Kidney capillary endothelial cell (primary cell): ENCODE results near the gene ARHGAP10.

Source experiments
- DNase-seq: peaks from one replicate; pipeline ENCODE4 v3.0.0-alpha.2; 2018; ENCODE audit warnings: low spot score

The ARHGAP10 gene

GRCh38 chr4:147828331-147828905, 96.5 kb downstream of the ARHGAP10 start:
- DNase-seq: no peak

- DNase-seq: no peak
Measured at GRCh38 chr4:147829401-147830101, 97.7 kb downstream of the ARHGAP10 start.

DNA sequence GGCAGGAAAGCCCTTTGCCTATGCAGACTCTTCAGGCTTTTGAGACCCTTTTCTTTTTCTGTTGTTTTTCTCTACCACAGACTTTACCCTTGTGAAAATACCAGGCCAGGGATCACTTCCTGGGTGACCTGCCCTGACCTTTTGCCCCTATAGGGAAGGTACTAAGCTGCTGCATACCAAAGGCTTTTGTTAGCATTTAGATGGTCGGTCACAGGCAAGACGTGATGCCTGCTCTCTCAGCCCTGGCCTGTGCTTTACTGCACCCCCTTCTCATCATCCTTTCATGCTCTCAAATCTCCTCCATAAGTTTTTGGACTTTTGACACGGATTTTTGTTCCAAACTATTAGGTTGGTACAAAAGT, 98.2 kb downstream of the ARHGAP10 start:
- no peak for DNase-seq

DNA sequence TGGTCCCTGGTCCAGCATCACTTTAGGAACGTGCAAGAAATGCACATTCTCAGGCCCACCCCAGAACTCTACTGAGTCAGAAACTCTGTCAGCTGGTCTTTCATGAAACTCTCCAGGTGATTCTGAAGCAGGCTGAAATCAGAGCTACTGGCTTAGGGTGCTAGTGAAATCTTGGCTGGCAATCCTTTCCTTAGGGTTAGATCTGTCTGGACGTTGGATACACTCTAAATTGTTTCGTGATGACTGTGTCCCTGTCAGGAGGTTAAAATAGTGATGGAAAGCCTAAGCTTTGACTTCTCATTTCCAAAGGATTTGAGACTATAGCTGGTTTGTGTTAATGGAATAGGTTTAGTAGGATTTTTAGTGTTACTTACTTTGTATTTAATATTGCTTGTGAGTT, 99.1 kb downstream of the ARHGAP10 start:
- DNase-seq: peak; percentile 60

GRCh38 chr4:147831551-147832171, 99.8 kb downstream of the ARHGAP10 start:
- DNase-seq: peak; percentile 94

DNA sequence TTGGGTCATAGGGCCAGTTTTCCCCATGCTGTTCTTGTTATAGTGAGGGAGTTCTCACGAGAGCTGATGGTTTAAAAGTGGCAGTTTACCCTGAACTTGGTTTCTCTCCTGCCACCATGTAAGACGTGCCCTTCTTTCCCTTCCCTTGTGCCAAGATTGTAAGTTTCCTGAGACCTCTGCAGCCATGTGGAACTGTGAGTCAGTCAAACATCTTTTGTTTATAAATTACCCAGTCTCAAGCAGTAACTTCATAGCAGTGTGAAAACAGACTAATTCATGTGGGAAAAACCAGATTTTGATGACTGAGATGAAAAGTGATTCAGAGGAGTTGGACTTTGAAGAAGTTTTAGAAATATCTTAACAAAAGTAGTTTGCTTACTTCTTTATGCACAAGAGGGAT, 101.4 kb downstream of the ARHGAP10 start:
- DNase-seq: no peak

DNA sequence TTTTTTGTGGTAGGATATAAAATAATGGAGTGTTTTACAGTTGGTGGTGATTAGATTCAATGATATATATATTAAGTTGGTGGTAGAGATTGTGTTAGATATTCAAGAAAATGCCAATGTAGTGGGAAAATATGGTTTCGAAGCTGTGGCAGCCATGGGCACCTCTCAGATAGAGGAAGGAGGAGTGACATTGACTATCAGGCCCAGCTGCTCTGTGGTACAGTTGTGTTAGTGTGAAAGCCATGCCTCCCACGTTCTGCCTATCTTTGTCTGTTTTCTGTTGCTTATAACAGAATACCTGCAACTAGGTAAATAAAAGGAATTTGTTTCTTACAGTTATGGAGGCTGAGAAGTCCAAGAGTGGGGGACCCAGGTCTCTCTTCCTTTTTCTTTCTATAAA, 101.9 kb downstream of the ARHGAP10 start:
- no peak for DNase-seq

- DNase-seq: no peak
Measured at GRCh38 chr4:147834480-147834879, 102.6 kb downstream of the ARHGAP10 start.

DNA sequence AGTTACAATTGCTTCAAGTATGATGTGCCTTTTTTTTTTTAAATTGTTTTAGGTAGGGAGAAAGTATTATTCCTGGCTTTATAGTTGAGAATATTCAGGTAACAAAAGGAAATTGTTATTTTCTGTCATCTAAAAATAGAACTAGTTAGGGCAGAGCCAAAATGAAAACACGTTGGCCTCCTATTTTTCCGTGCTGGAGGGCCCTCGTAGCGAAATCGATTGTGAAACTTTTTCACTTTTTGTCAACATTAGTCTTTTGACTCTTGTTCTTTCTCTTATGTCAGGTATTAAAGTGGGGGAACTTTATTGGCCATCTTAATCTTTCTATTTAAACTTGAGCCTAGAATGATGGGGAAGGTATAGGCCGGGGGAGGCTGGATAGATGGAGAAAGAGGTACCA, 104.9 kb downstream of the ARHGAP10 start:
- DNase-seq: no peak

DNA sequence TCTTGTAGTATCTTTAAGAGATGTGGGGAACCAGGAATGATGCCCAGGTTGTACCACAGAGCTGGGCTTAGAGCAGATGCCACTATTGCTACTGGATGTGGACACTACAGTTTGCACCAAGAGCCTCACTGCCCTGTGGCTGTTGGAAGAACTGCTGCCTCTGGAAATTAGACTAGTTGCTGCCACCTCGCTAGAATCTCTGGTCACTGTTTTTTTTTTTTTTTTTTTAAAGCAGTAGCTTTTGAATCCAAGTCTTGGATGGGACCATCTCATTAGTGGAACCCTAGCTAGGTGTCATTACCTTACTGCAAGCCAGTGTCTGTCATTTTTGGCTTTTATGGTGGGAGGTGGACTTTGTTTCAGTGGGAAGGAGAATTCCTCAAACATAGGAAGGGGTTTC, 105.5 kb downstream of the ARHGAP10 start:
- DNase-seq: no peak

DNA sequence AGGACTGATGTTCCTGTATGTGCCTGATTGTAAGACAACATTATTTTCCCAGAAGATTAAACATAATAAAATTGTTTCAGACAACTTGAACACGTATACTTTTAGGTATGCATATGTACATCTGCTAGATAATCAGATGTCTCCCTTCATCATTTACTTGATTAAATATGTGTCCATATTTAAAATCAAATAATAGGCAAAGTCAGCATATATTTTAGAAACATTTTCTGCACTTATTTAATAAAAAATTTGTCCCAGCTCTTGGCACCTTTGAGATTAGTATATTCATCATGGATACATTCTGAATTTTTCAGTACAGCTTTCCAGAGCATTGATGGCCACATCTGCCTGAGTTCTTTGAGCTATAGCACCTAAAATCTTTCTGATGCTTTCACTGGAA, 106.0 kb downstream of the ARHGAP10 start:
- no peak for DNase-seq

GRCh38 chr4:147839200-147839599, 107.3 kb downstream of the ARHGAP10 start:
- DNase-seq: no peak

DNA sequence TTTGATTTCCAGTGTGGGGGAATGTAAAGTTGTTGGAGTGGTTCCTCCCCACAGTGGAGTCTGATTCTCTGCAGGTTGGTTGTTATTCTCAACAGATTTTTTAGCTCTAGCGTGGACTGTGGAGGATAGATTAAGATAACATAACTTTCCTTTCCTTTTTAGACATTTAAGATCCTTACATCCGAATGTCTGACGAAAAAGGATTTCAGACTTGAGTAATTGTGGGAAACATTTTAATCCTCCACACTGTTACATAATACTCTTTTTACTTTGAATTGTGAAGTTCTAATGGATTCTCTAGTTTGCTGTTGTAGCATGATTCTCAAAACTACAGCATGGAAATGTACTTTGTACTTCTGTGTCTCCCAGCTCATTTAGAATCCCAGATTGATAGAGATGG, 107.8 kb downstream of the ARHGAP10 start:
- DNase-seq: no peak

GRCh38 chr4:147840838-147841738, 109.2 kb downstream of the ARHGAP10 start:
- DNase-seq: no peak

DNA sequence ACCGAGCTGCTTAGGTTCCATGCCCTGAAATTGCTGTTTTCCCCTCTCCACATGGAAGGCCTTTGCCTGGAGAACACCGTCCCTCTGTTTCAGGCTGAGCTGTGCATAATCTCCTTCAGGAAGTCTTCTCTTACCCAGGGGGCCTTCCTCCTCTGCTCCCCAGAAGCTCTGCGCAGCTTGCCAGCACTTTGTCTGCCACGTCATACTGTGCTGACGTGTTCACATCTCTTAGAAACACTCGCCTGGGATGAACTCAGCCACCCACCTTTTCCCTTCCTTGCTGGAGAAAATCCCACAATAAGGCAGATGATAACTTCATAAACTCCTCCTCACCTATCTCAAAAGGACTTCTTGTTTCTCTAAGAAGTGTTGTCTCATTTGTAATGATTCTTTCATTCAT, 110.7 kb downstream of the ARHGAP10 start:
- DNase-seq: no peak

- DNase-seq: no peak
Measured at GRCh38 chr4:147843162-147843561, 111.3 kb downstream of the ARHGAP10 start.

DNA sequence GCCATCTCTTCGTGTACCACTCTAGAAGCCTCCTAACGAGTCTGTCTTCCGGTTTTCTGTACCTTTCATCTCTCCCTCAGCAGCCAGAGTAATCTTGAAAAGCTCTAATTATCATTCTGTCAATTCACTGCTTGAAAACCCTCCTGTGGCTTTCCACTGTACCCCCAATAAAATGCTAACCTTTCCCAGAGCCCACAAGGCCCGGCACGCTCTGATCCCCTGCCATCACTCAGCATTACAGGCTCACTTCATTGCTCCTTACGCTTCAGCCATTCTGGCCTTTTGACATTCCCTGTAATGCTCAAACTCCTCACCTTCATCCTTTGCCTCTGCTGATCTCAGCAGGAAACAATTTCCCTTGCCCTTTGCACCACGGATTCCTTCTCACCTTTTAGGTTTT, 112.9 kb downstream of the ARHGAP10 start:
- DNase-seq: no peak

DNA sequence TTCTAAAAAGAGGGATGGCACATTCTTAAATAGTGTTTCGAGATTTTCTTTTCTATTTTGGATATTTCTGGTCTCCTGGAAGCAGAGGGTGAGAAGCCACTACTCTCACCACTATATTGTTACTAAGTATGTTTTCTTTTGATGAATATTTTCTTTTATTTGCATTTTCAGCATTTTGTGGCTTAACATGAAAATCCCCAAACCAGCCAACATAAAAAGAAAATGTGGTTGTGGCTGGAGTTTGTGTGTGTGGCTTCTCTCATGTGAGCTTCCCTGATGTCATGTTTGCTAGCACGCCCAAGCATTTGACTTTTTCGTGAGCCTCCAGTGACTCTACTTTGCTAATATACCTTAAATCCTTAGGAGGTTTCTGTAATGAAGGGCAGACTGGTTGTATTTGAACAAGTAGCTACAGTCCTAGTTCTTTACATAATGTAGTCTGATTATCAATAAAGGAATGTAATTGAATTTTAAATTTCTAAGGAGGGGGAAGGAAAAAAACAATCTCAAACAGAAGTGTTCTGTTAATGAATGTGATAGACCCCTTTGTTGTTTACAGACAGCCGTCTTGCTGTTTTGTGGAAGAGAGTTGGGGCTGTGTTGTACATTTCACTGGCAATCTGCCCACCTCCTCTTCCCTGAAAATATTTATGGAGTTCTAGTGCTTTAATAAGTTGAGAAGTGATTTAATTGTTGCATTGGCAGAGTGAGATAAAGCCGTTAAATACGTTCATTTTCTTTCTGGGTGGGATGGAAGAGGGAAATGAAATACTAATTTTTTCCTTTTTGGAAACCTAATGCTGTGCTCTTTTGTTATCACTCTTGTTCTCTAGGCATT, 114.6 kb downstream of the ARHGAP10 start:
- no peak for DNase-seq

DNA sequence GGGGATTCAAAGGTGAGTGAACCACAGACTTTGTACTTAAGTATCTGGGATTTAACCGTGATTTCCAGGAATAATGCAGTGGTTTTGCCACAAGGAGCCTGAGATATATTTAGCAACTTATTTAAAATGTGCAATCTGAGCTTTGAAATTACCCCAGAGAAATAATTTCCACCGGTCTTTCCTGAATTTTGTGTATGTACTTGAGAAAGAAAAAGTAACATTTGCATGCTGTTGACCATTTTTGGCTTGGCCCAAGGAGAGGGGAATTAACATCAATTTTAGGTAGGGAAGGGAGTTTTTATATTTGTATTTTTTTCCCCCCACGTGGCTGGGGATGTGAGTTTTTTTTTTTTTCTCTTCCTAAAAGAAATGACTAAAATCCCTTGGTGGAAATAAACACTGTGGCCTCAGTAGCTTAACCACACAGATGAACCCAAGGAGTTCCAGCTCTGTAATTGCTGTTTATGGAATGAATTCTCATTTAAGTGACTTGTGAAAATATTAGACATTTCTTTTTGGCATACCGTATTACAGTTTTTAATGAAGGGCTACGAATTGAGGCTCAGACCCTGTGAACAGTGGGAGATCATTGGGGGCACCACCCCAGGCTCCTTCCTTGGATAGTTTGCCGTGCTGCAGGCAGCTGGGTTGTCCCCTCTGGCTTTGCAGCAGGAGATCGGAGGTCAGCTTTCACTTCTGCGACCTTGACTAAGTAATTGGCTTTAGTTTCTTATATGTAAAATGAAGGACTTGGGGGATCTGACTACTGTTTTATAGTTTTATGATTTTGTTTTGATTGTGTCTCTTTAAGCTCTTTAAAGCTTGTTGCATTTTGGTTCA, 116.1 kb downstream of the ARHGAP10 start:
- DNase-seq: no peak

DNA sequence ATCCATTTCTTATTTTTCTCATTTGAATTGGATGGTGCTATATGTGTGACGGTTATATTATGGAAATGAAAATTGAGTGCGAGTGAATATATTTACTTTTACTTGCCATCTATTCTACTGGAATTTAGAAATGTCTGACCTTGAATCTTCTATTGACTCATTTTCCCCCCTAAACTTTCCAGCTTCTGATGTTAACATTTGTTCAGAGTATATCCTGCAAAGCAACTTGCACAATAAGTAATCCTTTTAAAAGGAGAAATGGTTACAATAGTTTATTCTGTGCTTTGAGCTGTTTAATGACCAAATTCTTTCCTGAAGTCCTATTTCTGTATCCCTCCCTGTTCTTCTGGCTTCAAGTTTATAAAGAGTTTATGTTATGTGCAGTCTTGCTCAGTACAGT, 116.7 kb downstream of the ARHGAP10 start:
- no peak for DNase-seq

GRCh38 chr4:147851135-147851534, 119.2 kb downstream of the ARHGAP10 start:
- DNase-seq: no peak
